GM19467 (cell line): ENCODE results near the gene CARS2.
A peak's percentile ranks its signal among the peaks of the same experiment; 100 is the strongest.
"Not testable (repeated sequence)": the region's sequence is repeated elsewhere in the genome, so short reads cannot be mapped to it uniquely, and the experiment has no call there.

Experiments
- ATAC-seq: cut with Tn5 transposase; IDR thresholded peaks from one replicate; pipeline ENCODE4 v1.9.1; 2021; ENCODE audit warnings: mild to moderate bottlenecking, moderate library complexity; ENCODE audit not compliant: unreplicated experiment

The CARS2 gene

DNA sequence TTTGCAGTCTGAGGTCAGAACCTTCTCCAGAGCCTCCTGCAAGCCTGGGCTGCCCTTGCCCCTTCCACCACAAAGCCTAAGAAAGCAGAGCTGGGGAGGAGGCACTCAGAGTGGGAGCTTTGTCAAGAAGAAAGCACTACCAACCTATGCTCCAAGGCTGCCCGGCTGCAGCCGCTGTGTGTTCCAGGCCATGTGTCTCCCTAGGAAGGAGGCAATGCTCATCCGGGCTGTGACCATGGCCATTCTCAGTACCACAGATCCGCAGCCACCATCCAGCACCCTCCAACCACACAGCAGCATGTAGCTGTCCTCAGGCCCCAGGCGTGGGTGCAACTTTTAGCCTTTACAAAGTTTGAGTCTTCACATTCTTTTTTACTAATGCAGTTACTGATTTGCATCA lies 22.0 kb downstream of the CARS2 start:
- ATAC-seq: no peak

DNA sequence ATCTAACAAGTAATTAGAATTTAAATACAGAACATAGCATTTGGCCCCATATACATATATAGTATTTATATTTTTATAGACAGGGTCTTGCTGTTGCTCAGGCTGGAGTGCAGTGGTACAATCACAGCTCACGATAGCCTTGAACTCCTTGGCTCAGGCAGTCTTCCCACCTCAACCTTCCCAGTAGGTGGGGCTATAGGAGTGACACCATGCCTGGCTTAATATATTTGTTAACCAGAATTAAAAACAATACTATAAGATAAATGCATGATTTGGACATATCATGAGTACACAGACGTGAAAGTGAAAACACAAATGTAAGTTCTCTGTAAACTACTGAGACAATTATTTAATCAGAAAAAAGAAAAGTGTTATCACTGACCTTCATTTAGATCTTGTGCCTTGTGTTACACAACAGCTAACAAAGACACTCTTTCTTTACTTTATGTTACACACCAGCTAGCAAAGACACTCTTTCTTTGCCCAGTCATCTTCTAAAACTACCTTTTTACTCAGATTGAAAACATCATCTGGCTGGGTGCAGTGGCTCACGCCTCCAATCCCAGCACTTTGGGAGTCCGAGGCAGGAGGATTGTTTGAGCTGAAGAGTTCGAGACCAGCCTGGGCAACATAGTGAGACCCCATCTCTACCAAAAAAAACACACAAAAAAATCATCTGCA lies 22.6 kb downstream of the CARS2 start:
- ATAC-seq: no peak

DNA sequence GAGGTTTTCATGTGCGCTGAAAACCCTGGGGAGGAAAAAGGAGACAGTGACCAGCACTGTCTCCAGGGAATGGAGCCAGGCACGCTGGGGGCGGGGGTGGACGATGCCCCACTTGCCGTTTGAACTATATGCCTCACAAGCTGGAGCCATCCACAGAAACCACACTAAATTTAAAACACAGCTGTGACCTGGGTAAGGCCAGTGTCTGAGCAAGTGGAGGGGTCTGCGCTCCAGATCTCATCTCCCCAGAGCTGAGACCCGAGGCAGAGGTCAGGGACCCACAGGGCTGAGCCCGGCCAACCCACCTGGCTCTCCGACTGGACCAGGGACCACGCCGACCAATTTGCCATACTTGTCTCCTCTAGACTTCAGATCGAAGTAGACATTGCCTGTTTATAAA lies 23.2 kb downstream of the CARS2 start:
- ATAC-seq: no peak

DNA sequence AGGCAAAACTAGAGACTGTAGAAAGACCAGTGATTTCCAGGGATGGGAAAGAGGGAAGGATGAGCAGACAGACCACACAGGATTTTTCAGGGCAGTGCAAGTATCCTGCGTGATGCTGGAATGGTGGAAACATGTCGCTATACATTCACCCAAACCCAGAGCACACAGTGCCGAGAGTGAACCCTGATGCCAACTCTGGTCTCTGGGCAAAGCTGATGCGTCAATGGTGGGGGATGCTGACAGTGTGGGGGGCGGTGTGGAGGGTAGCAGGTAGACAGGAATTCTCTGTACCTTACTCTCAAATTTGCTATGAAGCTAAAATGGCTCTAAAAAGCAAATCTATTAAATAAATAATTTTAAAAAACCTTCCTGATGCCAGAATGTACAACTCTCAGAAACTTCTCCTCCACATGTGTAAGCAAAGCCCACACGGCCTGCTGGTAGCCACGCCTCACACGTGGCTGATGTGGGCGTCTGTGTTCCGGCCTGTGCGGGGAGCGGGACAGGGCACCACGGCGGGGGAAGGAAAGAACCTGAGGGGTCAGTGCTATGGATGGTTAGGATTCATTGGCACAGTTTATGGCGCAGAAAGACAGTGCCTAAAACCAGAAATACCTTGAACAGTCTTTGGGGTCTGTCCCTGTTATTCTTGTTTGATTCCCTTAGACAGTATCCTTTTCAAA lies 23.9 kb downstream of the CARS2 start:
- ATAC-seq: no peak

DNA sequence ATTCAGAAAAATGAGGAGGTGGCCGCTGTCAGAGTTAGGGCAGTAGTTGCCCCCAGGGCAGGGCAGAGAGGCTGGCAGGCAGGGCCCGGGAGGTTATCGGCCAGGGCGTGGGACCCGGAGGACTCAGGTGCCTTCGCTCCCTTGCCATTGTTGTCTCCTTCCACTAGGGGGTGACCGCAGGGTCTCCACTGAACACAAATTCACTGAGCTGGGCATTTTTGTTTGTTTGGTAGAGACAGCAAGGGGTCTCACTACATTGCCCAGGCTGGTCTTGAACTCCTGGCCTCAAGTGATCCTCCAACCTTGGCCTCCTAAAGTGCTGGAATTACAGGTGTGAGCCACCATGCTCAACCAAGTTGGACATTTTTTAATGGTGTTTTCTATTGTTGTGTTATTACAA lies 25.1 kb downstream of the CARS2 start:
- ATAC-seq: no peak

DNA sequence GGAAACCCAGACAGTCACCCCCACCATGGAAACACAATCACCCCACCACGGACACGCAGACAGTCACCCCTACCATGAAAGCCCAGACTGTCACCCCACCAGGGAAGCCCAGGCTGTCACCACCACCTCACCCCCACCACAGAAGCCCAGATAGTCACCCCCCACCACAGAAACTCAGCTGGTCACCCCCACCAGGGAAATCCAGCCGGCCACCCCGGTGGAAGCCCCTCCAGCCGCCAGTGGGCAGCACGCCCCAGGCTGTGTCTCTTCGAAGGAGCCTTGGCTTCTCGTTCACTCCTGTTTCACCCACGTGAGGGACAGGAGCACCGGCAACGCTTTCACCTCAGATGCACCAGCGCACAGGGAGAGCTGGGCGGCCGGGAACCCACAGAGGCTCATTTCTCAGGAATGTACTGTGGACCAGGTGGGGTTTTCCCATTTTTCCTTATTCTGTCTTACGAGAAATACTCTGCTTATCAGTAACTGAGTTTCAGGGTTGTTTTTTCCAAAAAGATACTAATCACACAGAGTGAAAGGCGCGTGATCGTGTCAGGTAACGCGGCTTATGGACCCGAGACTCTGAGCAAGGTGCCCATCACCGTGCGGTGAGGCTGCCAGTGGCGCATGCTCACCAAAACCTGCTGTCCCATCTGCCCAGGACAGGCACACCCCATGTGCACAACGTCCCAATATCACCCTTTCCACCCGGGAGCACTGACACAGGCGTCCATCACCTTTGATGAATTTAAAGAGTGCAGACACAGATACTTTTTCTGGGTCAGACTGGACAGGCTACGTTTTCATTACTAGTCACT lies 28.0 kb downstream of the CARS2 start:
- no peak for ATAC-seq

DNA sequence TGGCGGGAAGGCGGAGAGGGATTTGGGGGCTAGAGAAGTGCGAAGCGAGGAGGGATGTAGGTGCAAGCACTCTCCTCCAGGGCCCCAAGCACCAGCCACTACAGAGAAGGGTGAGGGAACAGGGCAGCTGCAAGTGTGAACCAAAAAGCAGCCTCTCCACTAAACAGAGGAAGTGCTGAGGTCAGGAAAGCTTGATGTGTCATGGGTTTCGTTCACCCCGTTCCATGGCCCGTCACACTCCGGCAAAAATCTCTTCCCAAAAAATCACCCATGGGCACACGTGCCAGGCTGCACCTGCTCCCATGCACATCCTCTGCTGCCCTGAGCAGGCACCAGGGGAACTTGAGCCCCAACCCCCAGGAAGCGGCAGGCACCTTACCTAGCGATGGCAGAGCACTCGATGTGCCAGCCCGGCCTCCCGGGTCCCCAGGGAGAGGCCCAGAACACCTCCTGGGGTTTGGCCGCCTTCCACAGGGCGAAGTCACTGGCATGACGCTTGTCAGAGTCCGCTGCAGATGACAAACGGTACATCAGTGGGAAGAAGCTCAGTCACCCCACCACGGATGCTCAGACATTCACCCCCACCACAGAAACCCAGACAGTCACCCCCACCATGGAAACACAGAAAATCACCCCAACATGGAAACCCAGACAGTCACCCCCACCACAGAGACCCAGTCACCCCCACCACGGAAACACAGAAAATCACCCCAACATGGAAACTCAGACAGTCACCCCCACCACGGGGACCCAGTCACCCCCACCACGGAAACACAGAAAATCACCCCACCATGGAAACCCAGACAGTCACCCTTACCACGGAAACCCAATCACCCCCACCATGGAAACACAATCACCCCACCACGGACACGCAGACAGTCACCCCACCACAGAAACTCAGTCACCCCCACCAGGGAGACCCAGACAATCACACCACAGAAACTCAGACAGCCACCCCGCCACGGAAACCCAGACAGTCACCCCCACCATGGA lies 29.0 kb downstream of the CARS2 start:
- ATAC-seq: peak; percentile 66

DNA sequence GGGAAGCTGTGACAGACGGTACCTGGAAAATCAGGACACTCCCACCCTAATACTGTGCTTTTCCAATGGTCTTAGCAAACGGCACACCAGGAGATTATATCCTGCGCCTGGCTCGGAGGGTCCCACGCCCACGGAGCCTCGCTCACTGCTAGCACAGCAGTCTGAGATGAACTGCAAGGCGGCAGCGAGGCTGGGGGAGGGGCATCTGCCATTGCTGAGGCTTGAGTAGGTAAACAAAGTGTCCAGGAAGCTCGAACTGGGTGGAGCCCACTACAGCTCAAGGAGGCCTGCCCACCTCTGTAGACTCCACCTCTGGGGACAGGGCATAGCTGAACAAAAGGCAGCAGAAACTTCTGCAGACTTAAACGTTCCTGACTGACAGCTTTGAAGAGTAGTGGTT lies 36.1 kb downstream of the CARS2 start:
- not testable (repeated sequence) for ATAC-seq

DNA sequence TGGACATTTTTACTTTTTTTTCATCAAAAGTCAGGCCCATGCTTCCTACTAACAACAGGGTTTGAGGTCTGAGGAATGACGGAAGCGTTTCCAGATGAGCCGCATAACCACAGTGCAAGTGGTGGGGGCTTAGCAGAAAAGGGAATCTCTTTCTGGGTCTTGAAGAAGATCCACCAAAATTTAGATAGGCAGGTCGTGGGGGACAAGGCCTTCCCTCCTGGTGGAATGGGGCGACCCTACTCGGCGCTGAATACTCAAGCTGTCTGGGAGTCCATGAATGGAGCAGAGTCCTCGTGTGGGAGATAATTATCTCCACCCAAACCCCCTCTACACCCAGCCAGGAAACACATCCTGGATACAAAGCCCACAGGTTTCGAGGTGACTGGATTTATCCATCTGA lies 36.9 kb downstream of the CARS2 start:
- ATAC-seq: no peak

DNA sequence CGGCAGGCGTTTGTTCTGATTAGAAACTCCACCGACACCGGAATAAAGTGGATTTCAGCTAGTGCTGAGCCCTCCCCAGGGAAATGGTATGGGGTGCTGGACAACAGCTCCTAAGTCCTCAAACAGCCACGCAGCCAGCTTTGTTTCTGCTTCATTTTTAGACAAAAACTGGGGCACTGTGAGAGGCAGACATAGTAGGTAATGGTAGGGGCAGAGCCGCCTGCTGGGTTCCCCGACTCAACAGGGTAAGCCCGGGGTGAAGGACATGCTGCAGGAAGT lies 39.7 kb downstream of the CARS2 start:
- no peak for ATAC-seq

DNA sequence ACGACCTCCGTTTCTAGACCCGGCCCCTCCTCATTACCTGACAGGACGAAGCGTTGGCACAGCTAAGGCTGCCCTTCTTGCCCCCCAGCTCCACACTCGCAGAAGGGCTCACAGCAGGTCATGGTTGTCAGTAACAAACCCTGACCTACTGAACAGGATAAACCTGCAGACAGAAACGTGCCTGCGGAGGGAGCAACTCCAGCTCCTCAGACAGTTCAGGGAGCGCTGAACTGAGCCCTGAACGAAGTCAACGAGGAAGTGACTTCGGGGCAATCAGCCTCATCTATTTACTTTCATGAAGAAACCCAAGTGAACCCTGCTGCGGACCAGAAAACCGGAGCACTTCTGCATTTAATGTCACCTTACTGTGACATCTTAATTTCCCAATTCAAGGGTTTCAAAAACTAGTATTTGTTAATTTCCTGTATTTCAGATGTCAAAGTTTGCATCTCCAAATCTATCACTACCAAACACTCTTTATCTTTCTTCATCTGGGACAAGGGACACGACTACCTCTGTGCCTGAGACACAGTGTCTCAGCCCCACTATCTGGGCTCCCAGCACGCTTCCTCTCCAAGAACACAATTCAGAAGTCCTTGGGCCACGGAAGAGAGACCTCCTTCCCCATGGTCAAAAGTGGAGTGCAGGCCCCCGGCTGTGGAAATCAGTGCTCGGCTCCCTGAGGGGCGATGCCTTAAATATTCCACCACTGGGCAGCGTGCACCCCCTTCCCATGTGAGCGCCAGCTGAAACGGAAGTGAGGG lies 40.2 kb downstream of the CARS2 start:
- no peak for ATAC-seq

DNA sequence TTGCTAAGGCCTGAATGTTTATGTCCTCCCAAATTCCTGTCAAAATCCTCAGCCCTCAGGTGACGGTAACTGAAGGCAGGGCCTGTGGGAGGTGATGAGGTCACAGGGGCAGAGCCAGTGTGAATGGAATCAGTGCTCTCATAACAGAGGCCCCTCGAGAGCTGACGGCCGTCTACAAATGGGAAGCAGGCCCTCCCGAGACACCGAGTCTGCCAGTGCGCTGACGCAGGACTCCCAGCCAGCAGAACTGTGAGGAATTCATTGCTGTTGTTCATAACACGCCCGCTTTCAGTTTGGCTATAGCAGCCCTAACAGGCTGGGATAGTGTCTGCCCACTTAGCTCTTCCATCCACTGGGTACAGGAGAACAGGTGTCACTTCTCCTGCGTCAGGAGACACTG lies 41.2 kb downstream of the CARS2 start:
- ATAC-seq: no peak

DNA sequence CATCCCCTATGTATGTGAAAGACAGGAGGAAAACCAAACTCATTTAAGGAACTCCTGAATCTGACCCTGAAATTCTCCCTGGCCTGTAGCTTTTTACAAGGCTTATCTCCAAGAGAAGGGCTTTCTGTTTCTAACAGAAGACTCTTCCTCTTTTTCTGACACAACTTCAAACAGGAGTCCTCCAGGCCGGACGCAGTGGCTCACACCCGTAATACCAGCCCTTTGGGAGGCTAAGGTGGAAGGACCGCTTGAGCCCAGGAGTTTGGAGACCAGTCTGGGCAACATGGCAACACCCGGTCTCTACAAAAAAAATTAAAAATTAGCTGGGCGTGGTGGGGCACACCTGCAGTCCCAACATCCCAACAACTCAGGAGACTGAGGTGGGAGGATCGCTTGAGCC lies 41.9 kb downstream of the CARS2 start:
- ATAC-seq: no peak

DNA sequence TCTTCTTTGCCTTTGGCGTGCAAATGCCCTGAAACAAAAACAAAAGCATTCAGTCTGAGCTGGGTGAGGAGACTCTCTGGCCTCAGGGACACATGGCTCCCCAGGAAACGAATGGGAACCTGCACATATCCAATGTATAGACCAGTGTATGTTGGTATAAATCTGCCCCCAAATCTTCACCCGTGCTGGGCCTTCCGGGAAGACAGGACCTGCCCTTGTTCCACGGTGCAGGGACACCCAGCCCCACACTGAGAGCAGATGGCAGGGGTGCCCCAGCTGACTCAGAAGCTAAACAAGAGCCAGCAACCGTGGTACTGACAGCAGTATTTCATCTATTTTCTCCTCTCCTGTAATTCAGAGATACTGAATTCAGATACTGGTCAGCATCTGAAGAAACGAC lies 42.4 kb downstream of the CARS2 start:
- ATAC-seq: no peak

DNA sequence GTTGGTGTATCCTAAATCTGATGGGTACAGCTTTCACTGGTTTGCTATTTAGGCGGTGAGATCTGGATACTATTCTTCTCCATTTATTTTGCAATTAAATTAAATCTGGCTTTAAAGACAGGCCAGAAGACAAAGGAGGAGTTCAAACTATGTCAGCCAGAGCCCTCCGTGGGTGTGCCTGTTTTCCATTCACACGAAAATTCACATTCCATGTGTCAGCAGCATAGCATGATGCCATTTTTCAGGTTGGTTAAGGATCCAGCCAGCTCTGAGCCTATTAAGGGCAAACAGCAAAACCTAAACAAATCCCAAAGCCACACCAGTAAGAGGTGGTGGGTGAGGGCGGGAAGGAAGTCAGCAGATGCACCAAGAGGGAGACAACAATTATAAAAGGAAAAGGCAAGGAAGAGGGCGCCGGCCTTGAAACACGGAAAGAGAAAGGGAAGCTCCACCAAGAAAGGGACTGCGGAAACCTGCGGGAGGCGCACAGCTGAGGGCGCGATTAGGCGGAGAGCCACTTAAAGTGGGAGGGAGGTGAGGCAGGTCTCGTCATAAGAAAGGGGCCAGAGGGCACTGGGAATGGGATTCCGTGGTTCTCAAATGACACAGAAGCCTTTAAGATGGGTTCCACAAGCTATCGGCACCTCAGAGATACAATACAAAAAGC lies 43.0 kb downstream of the CARS2 start:
- ATAC-seq: no peak

DNA sequence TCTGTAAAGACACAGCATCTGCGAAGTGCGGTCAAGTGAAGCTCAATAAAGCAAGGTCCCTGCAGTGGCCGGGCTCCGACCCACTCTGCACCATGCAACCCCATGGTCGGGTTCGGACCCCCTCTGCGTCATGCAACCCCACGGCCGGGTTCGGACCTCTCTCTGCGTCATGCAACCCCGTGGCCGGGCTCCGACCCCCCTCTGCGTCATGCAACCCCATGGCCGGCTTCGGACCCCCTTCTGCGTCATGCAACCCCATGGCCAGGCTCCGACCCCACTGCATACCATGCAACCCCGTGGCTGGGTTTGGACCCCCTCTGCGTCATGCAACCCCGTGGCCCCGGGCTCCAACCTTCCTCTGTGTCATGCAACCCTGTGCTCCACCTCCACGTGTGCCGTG lies 43.8 kb downstream of the CARS2 start:
- ATAC-seq: no peak

DNA sequence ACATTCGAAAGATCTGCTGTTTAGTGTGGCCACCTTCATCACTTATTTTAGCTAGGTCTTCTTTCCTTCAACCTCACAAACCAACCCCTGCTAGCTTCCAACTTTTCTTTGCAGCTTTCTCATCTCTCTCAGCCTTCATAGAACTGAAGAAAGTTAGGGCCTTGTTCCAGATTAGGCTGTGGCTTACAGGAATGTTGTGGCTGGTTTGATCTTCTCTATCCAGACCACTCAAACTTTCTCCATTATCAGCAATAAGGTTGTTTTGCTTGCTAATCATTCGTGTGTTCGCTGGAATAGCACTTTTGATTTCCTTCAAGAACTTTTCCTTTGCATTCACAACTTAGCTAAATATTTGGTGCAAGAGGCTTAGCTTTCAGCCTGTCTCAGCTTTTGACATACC lies 44.7 kb downstream of the CARS2 start:
- ATAC-seq: no peak

DNA sequence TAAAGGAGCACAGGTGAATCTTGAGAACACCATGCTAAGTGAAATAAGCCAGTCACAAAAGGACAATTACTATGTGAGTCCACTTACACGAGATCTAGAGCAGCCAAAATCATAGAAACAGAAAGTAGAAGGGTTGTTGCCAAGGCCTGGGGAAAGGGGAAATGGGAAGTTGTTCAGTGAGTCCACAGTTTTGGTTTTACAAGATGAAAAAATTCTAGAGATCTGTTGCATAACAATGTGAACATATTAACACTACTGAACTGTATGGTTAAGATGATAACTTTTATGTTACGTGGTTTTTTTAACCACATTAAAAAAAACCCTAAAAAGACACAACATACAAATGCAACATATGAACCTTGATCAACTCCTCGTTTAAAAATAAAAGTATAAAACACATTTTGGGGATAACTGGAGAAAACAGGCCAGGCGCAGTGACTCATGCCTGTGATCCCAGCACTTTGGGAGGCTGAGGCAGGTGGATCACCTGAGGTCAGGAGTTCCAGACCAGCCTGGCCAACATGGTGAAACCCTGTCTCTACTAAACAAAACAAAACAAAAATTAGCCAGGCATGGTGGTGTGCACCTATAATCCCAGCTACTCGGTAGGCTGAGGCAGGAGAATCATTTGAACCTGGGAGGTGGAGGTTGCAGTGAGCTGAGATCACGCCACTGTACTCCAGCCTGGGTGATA lies 47.6 kb downstream of the CARS2 start:
- peak; percentile 82 for ATAC-seq

DNA sequence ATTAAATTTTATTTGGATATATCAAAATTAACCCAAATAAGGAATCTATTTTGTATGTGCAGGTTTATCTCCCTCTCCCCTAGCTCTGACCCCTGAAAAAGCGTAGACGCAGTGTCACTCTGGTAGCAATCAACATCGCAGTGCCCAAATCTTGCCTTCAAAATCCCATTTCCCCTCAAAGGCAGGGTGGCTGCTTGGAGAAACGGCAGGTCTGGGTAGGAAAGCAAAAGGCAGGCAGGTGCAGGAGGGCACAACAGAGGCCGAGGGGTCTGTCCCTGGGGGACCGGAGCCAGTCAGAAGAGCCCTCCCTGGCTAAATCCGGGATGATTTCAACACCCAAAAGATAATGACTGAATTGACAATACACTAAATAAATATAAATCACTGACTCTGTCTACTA lies 48.7 kb downstream of the CARS2 start:
- ATAC-seq: no peak
